ENCODE measurements around the gene YIPF5. TPM values are rescaled to one million over a fixed set of nuclear protein-coding genes. Genes with fewer than 3 reads are reported as not detected.

Gene YIPF5
- total RNA-seq, 1 experiment from 2014 or later: 24.1 TPM

- no peaks in the 10 kb centered on the region for H3K4me1 ChIP-seq (ENCODE audit: insufficient read depth, low read length)
- ATAC-seq (no peak), DNase-seq (no peak)
- no peak overlapping the region for H2AFZ ChIP-seq (ENCODE audit: low read length)
- H3K79me2 ChIP-seq (ENCODE audit: low read length): no peaks in the 10 kb centered on the region
- TF ChIP-seq EZH2phosphoT487 (IDR thresholded peaks at IDR 0.05; ENCODE audit: borderline replicate concordance, low read length): no peak
- TF ChIP-seq, protein P1, sequence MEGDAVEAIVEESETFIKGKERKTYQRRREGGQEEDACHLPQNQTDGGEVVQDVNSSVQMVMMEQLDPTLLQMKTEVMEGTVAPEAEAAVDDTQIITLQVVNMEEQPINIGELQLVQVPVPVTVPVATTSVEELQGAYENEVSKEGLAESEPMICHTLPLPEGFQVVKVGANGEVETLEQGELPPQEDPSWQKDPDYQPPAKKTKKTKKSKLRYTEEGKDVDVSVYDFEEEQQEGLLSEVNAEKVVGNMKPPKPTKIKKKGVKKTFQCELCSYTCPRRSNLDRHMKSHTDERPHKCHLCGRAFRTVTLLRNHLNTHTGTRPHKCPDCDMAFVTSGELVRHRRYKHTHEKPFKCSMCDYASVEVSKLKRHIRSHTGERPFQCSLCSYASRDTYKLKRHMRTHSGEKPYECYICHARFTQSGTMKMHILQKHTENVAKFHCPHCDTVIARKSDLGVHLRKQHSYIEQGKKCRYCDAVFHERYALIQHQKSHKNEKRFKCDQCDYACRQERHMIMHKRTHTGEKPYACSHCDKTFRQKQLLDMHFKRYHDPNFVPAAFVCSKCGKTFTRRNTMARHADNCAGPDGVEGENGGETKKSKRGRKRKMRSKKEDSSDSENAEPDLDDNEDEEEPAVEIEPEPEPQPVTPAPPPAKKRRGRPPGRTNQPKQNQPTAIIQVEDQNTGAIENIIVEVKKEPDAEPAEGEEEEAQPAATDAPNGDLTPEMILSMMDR (conservative IDR thresholded peaks at IDR 0.05; ENCODE audit: low read depth, low read length): no peak
- TF ChIP-seq EZH2 (IDR thresholded peaks at IDR 0.05; ENCODE audit: low read length, unreplicated experiment): no peak
- H3K27me3 ChIP-seq (ENCODE audit: low read length): no peaks in the 10 kb centered on the region
- H3K9ac ChIP-seq (ENCODE audit: low read length): no peak overlapping the region
- POLR2A ChIA-PET (ENCODE audit: unreplicated experiment): no interaction called here
- no peaks in the 10 kb centered on the region for H3F3A ChIP-seq (ENCODE audit: low read length, unreplicated experiment)
- intact Hi-C loops (cut with micrococcal nuclease): no loop called here
- H3K27ac ChIP-seq (ENCODE audit: low read length): no peak overlapping the region
- H3K36me3 ChIP-seq (ENCODE audit: low read depth, low read length): no peaks in the 10 kb centered on the region
- H3K4me3 ChIP-seq (ENCODE audit: low read length): no peak overlapping the region
- BruUV-seq (replicated peaks): no TSS peak
- no peaks in the 10 kb centered on the region for H4K20me1 ChIP-seq (ENCODE audit: low read length)
- H3K9me2 ChIP-seq (replicated peaks; ENCODE audit: low read length): no peaks in the 10 kb centered on the region
- no peaks in the 10 kb centered on the region for H3K9me3 ChIP-seq (ENCODE audit: low read length)
- CTCF ChIA-PET: no interaction called here
- H3K4me2 ChIP-seq (ENCODE audit: low read length): no peak overlapping the region
These were observed 41.6 kb downstream of the YIPF5 start for GRCh38 chr5:144128844-144129243.

DNA sequence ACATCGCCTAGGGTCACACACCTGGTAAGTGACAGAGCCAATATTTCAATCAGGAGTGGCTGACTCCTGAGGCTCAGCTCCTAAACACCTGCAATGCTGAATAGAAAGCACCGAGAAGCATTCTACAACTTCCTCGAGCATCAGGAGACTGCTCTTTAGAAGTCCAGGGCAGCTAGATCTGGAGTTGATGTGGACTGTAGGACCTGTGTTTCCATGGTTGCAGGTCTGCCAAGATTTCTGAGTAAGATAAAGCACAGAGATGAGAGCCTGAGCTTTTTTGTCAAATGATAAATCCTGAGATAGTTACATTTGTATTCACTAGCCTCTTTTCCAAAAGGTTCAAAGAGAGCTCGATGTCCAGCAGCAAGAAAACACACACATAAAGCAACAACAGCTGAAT is 43.8 kb downstream of the YIPF5 start:
- DNase-seq (no peak), ATAC-seq (no peak)
- ChIA-PET CTCF (no interaction called here), POLR2A (ENCODE audit: unreplicated experiment) (no interaction called here)
- BruUV-seq (replicated peaks): no TSS peak
- no peak overlapping the region for H2AFZ ChIP-seq (ENCODE audit: low read length)
- H3K9me3 ChIP-seq (ENCODE audit: low read length): no peaks in the 10 kb centered on the region
- H3K9me2 ChIP-seq (replicated peaks; ENCODE audit: low read length): no peaks in the 10 kb centered on the region
- H4K20me1 ChIP-seq (ENCODE audit: low read length): no peaks in the 10 kb centered on the region
- intact Hi-C loops (cut with micrococcal nuclease): no loop called here
- TF ChIP-seq EZH2 (IDR thresholded peaks at IDR 0.05; ENCODE audit: low read length, unreplicated experiment): no peak
- TF ChIP-seq, protein P1 (conservative IDR thresholded peaks at IDR 0.05; ENCODE audit: low read depth, low read length): no peak
- TF ChIP-seq EZH2phosphoT487 (IDR thresholded peaks at IDR 0.05; ENCODE audit: borderline replicate concordance, low read length): no peak
- no peaks in the 10 kb centered on the region for H3K36me3 ChIP-seq (ENCODE audit: low read depth, low read length)
- no peak overlapping the region for H3K27ac ChIP-seq (ENCODE audit: low read length)
- no peaks in the 10 kb centered on the region for H3F3A ChIP-seq (ENCODE audit: low read length, unreplicated experiment)
- H3K79me2 ChIP-seq (ENCODE audit: low read length): no peaks in the 10 kb centered on the region
- H3K27me3 ChIP-seq (ENCODE audit: low read length): no peaks in the 10 kb centered on the region
- H3K4me3 ChIP-seq (ENCODE audit: low read length): no peak overlapping the region
- no peaks in the 10 kb centered on the region for H3K4me1 ChIP-seq (ENCODE audit: insufficient read depth, low read length)
- no peak overlapping the region for H3K4me2 ChIP-seq (ENCODE audit: low read length)
- no peak overlapping the region for H3K9ac ChIP-seq (ENCODE audit: low read length)

DNA sequence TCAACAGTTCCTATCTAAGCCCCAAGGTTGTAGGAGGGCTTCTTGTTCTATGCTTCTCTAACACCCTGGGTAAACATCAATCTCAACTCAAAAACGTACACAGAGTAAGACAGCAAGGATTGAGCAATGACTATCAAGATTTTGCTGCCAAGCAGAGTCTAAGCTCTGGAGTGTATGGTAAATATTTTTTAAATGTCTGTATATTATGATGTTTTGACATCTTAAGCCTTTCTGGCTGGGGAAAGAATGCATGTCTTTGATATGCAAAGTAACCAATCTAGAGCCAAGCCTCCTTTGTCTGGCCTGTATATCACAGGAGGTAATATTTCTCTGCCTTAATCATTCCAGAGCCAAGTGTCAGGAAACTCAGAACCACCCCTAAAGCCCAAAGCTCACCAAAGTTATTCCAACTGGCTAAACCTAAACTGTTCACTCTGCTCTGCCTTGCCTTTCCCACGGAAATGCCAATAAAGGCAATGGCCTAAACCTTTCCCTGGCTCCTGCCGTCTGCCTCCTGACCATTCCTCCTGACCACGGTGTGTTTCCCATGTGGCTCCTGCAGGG is 45.2 kb downstream of the YIPF5 start:
- Histone ChIP-seq H3K27me3 (ENCODE audit: low read length) (no peaks in the 10 kb centered on the region), H3K4me2 (ENCODE audit: low read length) (no peak overlapping the region), H3K9me2 (replicated peaks; ENCODE audit: low read length) (no peaks in the 10 kb centered on the region), H3K79me2 (ENCODE audit: low read length) (no peaks in the 10 kb centered on the region), H2AFZ (ENCODE audit: low read length) (no peak overlapping the region), H3K9me3 (ENCODE audit: low read length) (no peaks in the 10 kb centered on the region), H3K4me3 (ENCODE audit: low read length) (no peak overlapping the region), H3K9ac (ENCODE audit: low read length) (no peak overlapping the region), H3K4me1 (ENCODE audit: insufficient read depth, low read length) (no peaks in the 10 kb centered on the region), H3K36me3 (ENCODE audit: low read depth, low read length) (no peaks in the 10 kb centered on the region), H3K27ac (ENCODE audit: low read length) (no peak overlapping the region), H3F3A (ENCODE audit: low read length, unreplicated experiment) (no peaks in the 10 kb centered on the region), H4K20me1 (ENCODE audit: low read length) (no peaks in the 10 kb centered on the region)
- ATAC-seq (no peak), DNase-seq (no peak)
- no TSS peak for BruUV-seq (replicated peaks)
- POLR2A ChIA-PET (ENCODE audit: unreplicated experiment): no interaction called here
- intact Hi-C loops (cut with micrococcal nuclease): no loop called here
- TF ChIP-seq EZH2phosphoT487 (IDR thresholded peaks at IDR 0.05; ENCODE audit: borderline replicate concordance, low read length) (no peak), EZH2 (IDR thresholded peaks at IDR 0.05; ENCODE audit: low read length, unreplicated experiment) (no peak)
- TF ChIP-seq, protein P1 (conservative IDR thresholded peaks at IDR 0.05; ENCODE audit: low read depth, low read length): no peak
- CTCF ChIA-PET: no interaction called here

Measured in PC-3 (cell line).